ENCODE results near the gene DDA1.

GRCh38 chr19:17331045-17331558 is 21.7 kb downstream of the DDA1 start:
- TF ChIP-seq POLR2A (IDR thresholded peaks at IDR 0.05), result no peak
- TF ChIP-seq CTCF (IDR thresholded peaks at IDR 0.05), result no peak

Data from adrenal gland (tissue), 5 donors.